HL-60 (cell line): ENCODE data around the gene ANTXR1.

Experiments
- CTCF ChIP-seq: IDR thresholded peaks from one replicate; pipeline ENCODE4 v1.5.1; 2011; ENCODE audit warnings: low read length, control low read depth, inconsistent platforms; ENCODE audit not compliant: insufficient read depth
- GABPA ChIP-seq: IDR thresholded peaks from 2 replicates; pipeline ENCODE4 v1.6.1; 2012; ENCODE audit warnings: low read depth
- POLR2AphosphoS5 ChIP-seq: IDR thresholded peaks from 2 replicates; pipeline ENCODE4 v1.6.1; 2012; ENCODE audit warnings: low read depth
- REST ChIP-seq: IDR thresholded peaks from 2 replicates; pipeline ENCODE4 v1.6.1; 2012; ENCODE audit warnings: low read depth; ENCODE audit not compliant: insufficient replicate concordance
- SPI1 ChIP-seq: IDR thresholded peaks from 2 replicates; pipeline ENCODE4 v1.6.1; 2012; ENCODE audit warnings: low read depth, mild to moderate bottlenecking, borderline replicate concordance

- TF ChIP-seq REST (no peak), CTCF (no peak), POLR2AphosphoS5 (no peak), SPI1 (no peak), GABPA (no peak)
Measured at GRCh38 chr2:69059731-69060290, 46.8 kb downstream of the ANTXR1 start.
